K562 (cell line): ENCODE results near the gene SHANK2.

ENCODE experiments used
- GABPB1 ChIP-seq: sonication (generic); formaldehyde crosslinking; IDR thresholded peaks from 2 replicates; pipeline ENCODE4 v1.8.0; 2022; ENCODE audit warnings: mild to moderate bottlenecking, missing genetic modification reagents
- POLR2A ChIP-seq: fragments of 450-650 bp; conservative IDR thresholded peaks from 2 replicates; pipeline ENCODE4 v1.6.1; 2016
- TAF1 ChIP-seq: IDR thresholded peaks from 2 replicates; pipeline ENCODE4 v1.6.1; 2011; ENCODE audit warnings: mild to moderate bottlenecking, low read length, moderate library complexity; ENCODE audit not compliant: insufficient read depth, control insufficient read depth, severe bottlenecking; ENCODE audit errors: extremely low read depth
- XRCC5 ChIP-seq: fragments of 200-400 bp; formaldehyde crosslinking; IDR thresholded peaks from 2 replicates; pipeline ENCODE4 v1.6.1; 2017; ENCODE audit warnings: low read depth, mild to moderate bottlenecking, low read length

DNA sequence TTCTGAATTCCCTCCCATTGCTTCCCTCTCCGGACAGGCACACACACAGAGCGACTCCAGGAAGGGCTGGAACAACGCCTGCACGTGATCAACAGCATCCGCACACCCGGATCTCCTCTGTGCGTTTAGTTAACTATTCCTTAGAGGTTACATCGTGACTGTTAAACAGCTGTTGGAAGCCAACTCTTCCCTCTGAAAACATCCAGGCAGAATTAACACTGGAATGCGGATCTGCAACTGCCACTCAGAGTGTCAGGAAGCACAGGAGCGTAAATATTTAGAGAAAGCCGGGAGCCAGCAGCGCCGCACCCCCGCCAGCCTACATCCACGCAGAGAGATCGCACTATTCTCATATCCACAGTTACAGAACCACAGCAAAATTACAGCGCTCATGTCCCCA, 46.2 kb downstream of the SHANK2 start:
- no peak for TF ChIP-seq POLR2A
- TF ChIP-seq TAF1: no peak
- no peak for TF ChIP-seq XRCC5
- no peak for TF ChIP-seq GABPB1 (CRISPR knock-in tag)
